COLO668 (cell line): Measurements from ENCODE around the gene MAGEH1.

Source experiments
- DNase-seq: peaks from one replicate; lab custom pipeline; 2025; ENCODE audit not compliant: unreplicated experiment; lab: John Stamatoyannopoulos, UW

The MAGEH1 gene

DNA sequence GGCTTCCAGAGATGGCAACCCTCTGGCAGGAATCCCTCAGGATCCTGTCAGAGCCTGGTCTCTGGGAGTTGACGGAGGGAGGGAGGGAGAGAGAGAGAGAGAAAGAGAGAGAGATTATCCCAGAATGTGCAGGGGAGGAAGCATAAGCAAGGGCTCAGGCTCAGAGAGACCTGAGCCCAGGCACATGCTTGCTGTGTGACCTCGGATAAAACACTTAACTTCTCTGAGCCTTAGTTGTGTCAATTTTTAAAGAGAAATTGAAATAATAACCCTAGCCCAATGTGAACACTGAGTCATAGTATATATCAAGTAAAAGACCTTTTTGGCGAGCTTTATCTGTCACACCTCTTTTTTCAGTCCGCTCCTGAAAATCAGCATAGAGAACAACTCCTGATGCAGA lies 38.2 kb downstream of the MAGEH1 start:
- no peak for DNase-seq

DNA sequence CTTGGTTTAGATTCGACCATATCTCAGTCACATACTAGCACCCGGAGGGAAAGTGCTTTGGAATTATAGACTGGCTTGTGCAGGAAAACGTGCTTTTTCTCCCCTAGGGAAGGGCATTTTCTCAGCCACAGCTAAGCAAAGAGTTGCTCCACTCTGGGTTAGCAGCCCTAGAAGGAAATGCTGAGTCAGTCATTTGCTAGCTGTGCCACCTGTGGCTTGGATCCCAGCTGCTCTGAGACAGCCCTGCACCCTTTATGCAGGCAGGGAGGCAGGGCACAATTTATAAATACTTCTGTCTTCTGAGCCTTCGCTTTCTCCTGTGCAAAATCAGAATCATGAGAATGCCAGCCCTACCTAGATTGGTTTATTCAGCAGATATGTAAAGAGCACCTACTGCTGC lies 39.0 kb downstream of the MAGEH1 start:
- DNase-seq, result no peak
